Transverse colon (tissue), 4 donors: ENCODE measurements around the gene A1CF.

Experiments
- EP300 ChIP-seq: sonication (generic); formaldehyde crosslinking; IDR thresholded peaks from one replicate; pipeline ENCODE4 v1.6.1; 2017; ENCODE audit warnings: antibody characterized with exemption, low read depth
- POLR2A ChIP-seq: fragments of 450-650 bp; IDR thresholded peaks from one replicate; pipeline ENCODE4 v1.6.1; 2016; ENCODE audit warnings: antibody characterized with exemption, mild to moderate bottlenecking, moderate library complexity
- POLR2AphosphoS5 ChIP-seq, 3 donors: sonication (generic); formaldehyde crosslinking; IDR thresholded peaks; one replicate each; pipeline ENCODE4 v1.6.1; 2016; ENCODE audit warnings: antibody characterized with exemption in 3 of 3
- TF ChIP-seq, protein P1 (sequence below), 5 experiments: fragments of 200-600 bp in 3 of 5; fragments of 450-650 bp in 2 of 5; sonication (generic) in 3 of 5; IDR thresholded peaks; 1 replicate in 2 of 5; 2 replicates in 3 of 5; pipeline ENCODE4 v1.5.1; 2016 to 2017; ENCODE audit warnings: antibody characterized with exemption in 5 of 5, inconsistent platforms in 3 of 5, mild to moderate bottlenecking in 2 of 5, moderate library complexity in 1 of 5

- TF ChIP-seq, protein P1, sequence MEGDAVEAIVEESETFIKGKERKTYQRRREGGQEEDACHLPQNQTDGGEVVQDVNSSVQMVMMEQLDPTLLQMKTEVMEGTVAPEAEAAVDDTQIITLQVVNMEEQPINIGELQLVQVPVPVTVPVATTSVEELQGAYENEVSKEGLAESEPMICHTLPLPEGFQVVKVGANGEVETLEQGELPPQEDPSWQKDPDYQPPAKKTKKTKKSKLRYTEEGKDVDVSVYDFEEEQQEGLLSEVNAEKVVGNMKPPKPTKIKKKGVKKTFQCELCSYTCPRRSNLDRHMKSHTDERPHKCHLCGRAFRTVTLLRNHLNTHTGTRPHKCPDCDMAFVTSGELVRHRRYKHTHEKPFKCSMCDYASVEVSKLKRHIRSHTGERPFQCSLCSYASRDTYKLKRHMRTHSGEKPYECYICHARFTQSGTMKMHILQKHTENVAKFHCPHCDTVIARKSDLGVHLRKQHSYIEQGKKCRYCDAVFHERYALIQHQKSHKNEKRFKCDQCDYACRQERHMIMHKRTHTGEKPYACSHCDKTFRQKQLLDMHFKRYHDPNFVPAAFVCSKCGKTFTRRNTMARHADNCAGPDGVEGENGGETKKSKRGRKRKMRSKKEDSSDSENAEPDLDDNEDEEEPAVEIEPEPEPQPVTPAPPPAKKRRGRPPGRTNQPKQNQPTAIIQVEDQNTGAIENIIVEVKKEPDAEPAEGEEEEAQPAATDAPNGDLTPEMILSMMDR (IDR thresholded peaks at IDR 0.05), result no peak
- no peak for TF ChIP-seq POLR2AphosphoS5 (IDR thresholded peaks at IDR 0.05)
- no peak for TF ChIP-seq POLR2A
- TF ChIP-seq EP300, result no peak
Observed at GRCh38 chr10:50894312-50894711, 8.9 kb upstream of the A1CF start.
